Gastrocnemius medialis (tissue), 4 donors: Measurements from ENCODE around the gene APBB2. TPM values are rescaled to one million over a fixed set of nuclear protein-coding genes. Genes with fewer than 3 reads are reported as not detected.

Experiments used
- ATAC-seq, 2 donors: fragments of 150-250 bp; one replicate each; pipeline ENCODE4 v1.9.1; 2016
- DNase-seq, 2 donors: peaks; one replicate each; pipeline ENCODE4 v3.0.0-alpha.2; 2019
- H3K27ac ChIP-seq, 4 donors: fragments of 200-600 bp; sonication (generic); 1 replicate in 1 of 4; 2 replicates in 3 of 4; pipeline ENCODE4 v1.5.1; 2016 to 2018; ENCODE audit warnings: mild to moderate bottlenecking in 2 of 4, moderate library complexity in 1 of 4
- H3K27me3 ChIP-seq, 3 donors: fragments of 200-600 bp; sonication (generic) in 2 of 3; 1 replicate in 1 of 3; 2 replicates in 2 of 3; pipeline versions ENCODE4 v1.5.1 to v1.6.0; 2016 to 2019; ENCODE audit warnings: mild to moderate bottlenecking in 1 of 3, moderate library complexity in 1 of 3
- H3K36me3 ChIP-seq, 2 donors: fragments of 200-600 bp; sonication (generic) in 1 of 2; one replicate each; pipeline ENCODE4 v1.5.1; 2017 to 2018
- H3K4me1 ChIP-seq, 2 donors: fragments of 200-600 bp; sonication (generic) in 1 of 2; one replicate each; pipeline ENCODE4 v1.5.1; 2016 to 2017; ENCODE audit warnings: mild to moderate bottlenecking in 2 of 2
- H3K4me3 ChIP-seq, 4 donors: fragments of 200-600 bp; sonication (generic) in 3 of 4; 1 replicate in 1 of 4; 2 replicates in 3 of 4; pipeline ENCODE4 v1.5.1; 2016 to 2019; ENCODE audit warnings: mild to moderate bottlenecking in 2 of 4
- H3K9me3 ChIP-seq, 3 donors: fragments of 200-600 bp; sonication (generic) in 2 of 3; 1 replicate in 1 of 3; 2 replicates in 2 of 3; pipeline ENCODE4 v1.5.1; 2016 to 2019
- POLR2A ChIP-seq, 2 donors: fragments of 450-650 bp; IDR thresholded peaks; one replicate each; pipeline ENCODE4 v1.6.1; 2017; ENCODE audit warnings: antibody characterized with exemption in 2 of 2, mild to moderate bottlenecking in 2 of 2, moderate library complexity in 2 of 2
- in situ Hi-C, 4 donors: fragments of 200-750 bp; cut with MboI; loops; one replicate each; pipeline versions ENCODE4 v1.15.0 to v1.8.0; 2017; ENCODE audit warnings: low sequenced_read_pairs in 4 of 4
- intact Hi-C: fragments of 100-400 bp; cut with DNase I; formaldehyde crosslinking; loops from one replicate; pipeline ENCODE4 v1.15.1; 2023; ENCODE audit warnings: low total_unique reads
- total RNA-seq, 4 donors: library from RNA; depleted of rRNA; stranded (reverse); fragments of >200 nt; gene quantifications; one replicate each; pipeline versions ENCODE4 v1.1.0 to v1.2.3, GENCODE V29; 2016
- TF ChIP-seq, protein P1 (sequence below), 5 experiments: fragments of 450-650 bp in 3 of 5; fragments of 200-600 bp in 2 of 5; sonication (generic) in 2 of 5; IDR thresholded peaks in 4 of 5; conservative IDR thresholded peaks in 1 of 5; 1 replicate in 4 of 5; 2 replicates in 1 of 5; pipeline ENCODE4 v1.5.1; 2016 to 2019; ENCODE audit warnings: antibody characterized with exemption in 5 of 5, mild to moderate bottlenecking in 3 of 5, moderate library complexity in 3 of 5

APBB2 gene
- total RNA-seq, 4 donors from 2014 or later: 14.3 to 20.5 (median 14.5) TPM

DNA sequence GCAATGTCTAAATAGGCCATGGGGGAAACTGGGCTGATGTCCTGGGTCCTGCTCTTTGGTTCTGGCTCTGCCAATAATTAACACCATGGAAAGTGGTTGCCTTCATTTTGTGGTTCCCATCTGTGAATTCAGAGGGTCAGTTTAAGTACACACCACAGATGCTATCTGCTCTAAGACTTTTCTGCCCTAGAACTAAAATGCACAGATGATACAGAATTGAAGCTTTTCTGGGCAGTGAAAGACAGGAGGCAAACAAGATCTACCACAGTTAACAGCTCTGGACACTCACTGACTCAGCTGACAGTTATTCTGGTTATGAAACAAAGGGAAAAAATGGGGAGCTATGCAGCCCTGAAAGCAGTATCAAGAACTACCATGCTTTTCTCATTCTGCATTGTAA, 37.3 kb downstream of the APBB2 start:
- Histone ChIP-seq H3K4me1 (peaks cover 23 to 36% of the 10 kb centered on the region in 2 donors), H3K36me3 (no peaks in the 10 kb centered on the region), H3K27me3 (no peaks in the 10 kb centered on the region), H3K4me3 (no peak overlapping the region), H3K9me3 (no peaks in the 10 kb centered on the region), H3K27ac (peak overlapping the region in 1 of 4 donors; percentile 15)
- in situ Hi-C loops (no loop called here), intact Hi-C loops (no loop called here)
- DNase-seq: no peak
- TF ChIP-seq, protein P1, sequence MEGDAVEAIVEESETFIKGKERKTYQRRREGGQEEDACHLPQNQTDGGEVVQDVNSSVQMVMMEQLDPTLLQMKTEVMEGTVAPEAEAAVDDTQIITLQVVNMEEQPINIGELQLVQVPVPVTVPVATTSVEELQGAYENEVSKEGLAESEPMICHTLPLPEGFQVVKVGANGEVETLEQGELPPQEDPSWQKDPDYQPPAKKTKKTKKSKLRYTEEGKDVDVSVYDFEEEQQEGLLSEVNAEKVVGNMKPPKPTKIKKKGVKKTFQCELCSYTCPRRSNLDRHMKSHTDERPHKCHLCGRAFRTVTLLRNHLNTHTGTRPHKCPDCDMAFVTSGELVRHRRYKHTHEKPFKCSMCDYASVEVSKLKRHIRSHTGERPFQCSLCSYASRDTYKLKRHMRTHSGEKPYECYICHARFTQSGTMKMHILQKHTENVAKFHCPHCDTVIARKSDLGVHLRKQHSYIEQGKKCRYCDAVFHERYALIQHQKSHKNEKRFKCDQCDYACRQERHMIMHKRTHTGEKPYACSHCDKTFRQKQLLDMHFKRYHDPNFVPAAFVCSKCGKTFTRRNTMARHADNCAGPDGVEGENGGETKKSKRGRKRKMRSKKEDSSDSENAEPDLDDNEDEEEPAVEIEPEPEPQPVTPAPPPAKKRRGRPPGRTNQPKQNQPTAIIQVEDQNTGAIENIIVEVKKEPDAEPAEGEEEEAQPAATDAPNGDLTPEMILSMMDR (IDR thresholded peaks at IDR 0.05 in 4 of 5, conservative IDR thresholded peaks at IDR 0.05 in 1 of 5): peak in 1 of 5 experiments; percentile 9
- no peak for TF ChIP-seq POLR2A (IDR thresholded peaks at IDR 0.05)
- ATAC-seq: peak; percentile 46 to 84

DNA sequence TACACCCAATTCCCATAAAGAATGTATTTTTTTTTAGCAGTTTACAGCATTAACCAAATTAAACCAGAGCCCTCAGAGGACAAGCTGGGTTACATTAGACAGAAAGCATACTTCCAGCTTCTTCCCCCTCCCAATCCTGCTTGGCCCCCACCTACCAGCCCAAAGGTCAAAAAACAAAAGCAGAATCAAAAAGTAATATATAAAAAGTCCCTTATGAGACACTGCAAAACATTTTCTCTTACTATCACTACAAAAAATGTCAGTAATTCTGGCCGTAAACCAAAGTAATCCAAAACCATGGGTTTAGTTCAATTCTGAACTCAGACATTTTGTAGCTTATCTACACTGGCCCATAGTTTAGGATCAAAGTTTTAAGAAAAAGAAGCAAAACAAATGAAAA, 38.0 kb downstream of the APBB2 start:
- in situ Hi-C loops (no loop called here), intact Hi-C loops (no loop called here)
- DNase-seq (no peak), ATAC-seq (no peak)
- Histone ChIP-seq H3K27ac (peak overlapping the region in 3 of 4 donors; percentile 15 to 29 (median 20)), H3K27me3 (no peaks in the 10 kb centered on the region), H3K36me3 (no peaks in the 10 kb centered on the region), H3K4me3 (no peak overlapping the region), H3K9me3 (no peaks in the 10 kb centered on the region), H3K4me1 (peaks cover 23 to 36% of the 10 kb centered on the region in 2 donors)
- TF ChIP-seq, protein P1 (IDR thresholded peaks at IDR 0.05 in 4 of 5, conservative IDR thresholded peaks at IDR 0.05 in 1 of 5): no peak
- no peak for TF ChIP-seq POLR2A (IDR thresholded peaks at IDR 0.05)

GRCh38 chr4:41175794-41176193, 38.5 kb downstream of the APBB2 start:
- DNase-seq (no peak), ATAC-seq (no peak)
- Histone ChIP-seq H3K36me3 (no peaks in the 10 kb centered on the region), H3K27me3 (no peaks in the 10 kb centered on the region), H3K27ac (peak overlapping the region in 2 of 4 donors; percentile 20 to 29), H3K9me3 (no peaks in the 10 kb centered on the region), H3K4me1 (peaks cover 23 to 36% of the 10 kb centered on the region in 2 donors), H3K4me3 (no peak overlapping the region)
- intact Hi-C loops: loop anchor here (2.0 kb wide), 1 partner anchor 39 kb away; the partner anchor contains the start of gene APBB2
- in situ Hi-C loops: no loop called here
- no peak for TF ChIP-seq POLR2A (IDR thresholded peaks at IDR 0.05)
- TF ChIP-seq, protein P1 (IDR thresholded peaks at IDR 0.05 in 4 of 5, conservative IDR thresholded peaks at IDR 0.05 in 1 of 5): no peak

- H3K9me3 ChIP-seq: no peaks in the 10 kb centered on the region
- H3K4me3 ChIP-seq: no peak overlapping the region
- no peak overlapping the region for H3K27ac ChIP-seq
- intact Hi-C loops (loop anchor here (2.0 kb wide), 1 partner anchor 40 kb away; the partner anchor contains the start of gene APBB2), in situ Hi-C loops (no loop called here)
- ATAC-seq (no peak), DNase-seq (no peak)
- H3K36me3 ChIP-seq: no peaks in the 10 kb centered on the region
- peaks cover 18 to 30% of the 10 kb centered on the region in 2 donors for H3K4me1 ChIP-seq
- TF ChIP-seq POLR2A (IDR thresholded peaks at IDR 0.05): no peak
- TF ChIP-seq, protein P1 (IDR thresholded peaks at IDR 0.05 in 4 of 5, conservative IDR thresholded peaks at IDR 0.05 in 1 of 5): no peak
- H3K27me3 ChIP-seq: no peaks in the 10 kb centered on the region
Measured at GRCh38 chr4:41174444-41174843, 39.9 kb downstream of the APBB2 start.

DNA sequence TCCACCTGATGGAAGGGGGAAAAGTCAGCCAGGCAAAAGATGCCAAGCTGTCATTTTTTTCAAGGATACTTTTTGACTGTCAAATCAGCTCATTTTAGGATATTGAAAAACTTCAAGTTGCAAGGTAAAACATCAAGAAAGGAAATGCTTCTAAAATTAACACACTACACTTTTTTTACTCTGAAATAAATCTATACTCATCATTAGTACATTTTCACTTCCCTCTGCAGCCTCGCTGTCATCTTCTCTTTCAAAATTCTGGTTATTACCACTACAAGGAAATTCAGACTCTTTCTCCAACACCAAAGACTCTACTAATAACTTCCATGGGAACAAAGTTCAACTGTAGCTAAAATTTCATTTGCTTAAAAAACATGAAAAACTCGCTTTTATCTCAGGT, 41.6 kb downstream of the APBB2 start:
- ATAC-seq (no peak), DNase-seq (no peak)
- in situ Hi-C loops: no loop called here
- intact Hi-C loops: no loop called here
- no peak overlapping the region for H3K4me3 ChIP-seq
- no peaks in the 10 kb centered on the region for H3K9me3 ChIP-seq
- H3K27ac ChIP-seq: no peak overlapping the region
- no peaks in the 10 kb centered on the region for H3K27me3 ChIP-seq
- peaks cover 17% of the 10 kb centered on the region in 2 donors for H3K4me1 ChIP-seq
- no peaks in the 10 kb centered on the region for H3K36me3 ChIP-seq
- no peak for TF ChIP-seq POLR2A (IDR thresholded peaks at IDR 0.05)
- TF ChIP-seq, protein P1 (IDR thresholded peaks at IDR 0.05 in 4 of 5, conservative IDR thresholded peaks at IDR 0.05 in 1 of 5): no peak
